Retinal pigment epithelial cell (primary cell): Measurements from ENCODE around the gene USP17L5.
"Not testable (repeated sequence)": the region's sequence is repeated elsewhere in the genome, so short reads cannot be mapped to it uniquely, and the experiment has no call there.

ENCODE experiments used
- DNase-seq: peaks from one replicate; pipeline ENCODE4 v3.0.0-alpha.2; 2010; ENCODE audit warnings: low read depth
- H3K4me3 ChIP-seq: 2 replicates; pipeline ENCODE4 v1.5.1; 2011; ENCODE audit warnings: mild to moderate bottlenecking, low read length, control low read depth, moderate library complexity
- CTCF ChIP-seq: conservative IDR thresholded peaks from 2 replicates; pipeline ENCODE4 v1.5.1; 2011; ENCODE audit warnings: low read depth, low read length, control low read depth, inconsistent platforms

USP17L5 gene

GRCh38 chr4:9339103-9339502, at the start of gene USP17L5:
Gene USP17L5, plus strand, starts transcription at chr4:9339403. Its CDS starts 0 bp downstream, at chr4:9339403.
- not testable (repeated sequence) for DNase-seq, H3K4me3 ChIP-seq

GRCh38 chr4:9324191-9324590, 15.0 kb upstream of the USP17L5 start:
- DNase-seq, H3K4me3 ChIP-seq: not testable (repeated sequence)

GRCh38 chr4:9324865-9325264, 14.3 kb upstream of the USP17L5 start, which contains the start of gene USP17L24:
Gene USP17L24, plus strand, starts transcription at chr4:9325165. Its CDS starts 0 bp downstream, at chr4:9325165.
- not testable (repeated sequence) for H3K4me3 ChIP-seq, DNase-seq

- not testable (repeated sequence) for H3K4me3 ChIP-seq, DNase-seq
These were observed 9.6 kb upstream of the USP17L5 start, which contains the start of gene USP17L25 for GRCh38 chr4:9329611-9330010. Gene USP17L25, plus strand, starts transcription at chr4:9329911. Its CDS starts 0 bp downstream, at chr4:9329911.

- H3K4me3 ChIP-seq, DNase-seq: not testable (repeated sequence)
These were observed 4.8 kb upstream of the USP17L5 start, which contains the start of gene USP17L26 for GRCh38 chr4:9334358-9334757. Gene USP17L26, plus strand, starts transcription at chr4:9334658. Its CDS starts 0 bp downstream, at chr4:9334658.

- H3K4me3 ChIP-seq, DNase-seq: not testable (repeated sequence)
These were observed 4.6 kb downstream of the USP17L5 start, which contains the start of gene USP17L27 for GRCh38 chr4:9343848-9344247. Gene USP17L27, plus strand, starts transcription at chr4:9344148. Its CDS starts 0 bp downstream, at chr4:9344148.

- not testable (repeated sequence) for H3K4me3 ChIP-seq, DNase-seq
These were observed 9.4 kb downstream of the USP17L5 start, which contains the start of gene USP17L28 for GRCh38 chr4:9348593-9348992. Gene USP17L28, plus strand, starts transcription at chr4:9348893. Its CDS starts 0 bp downstream, at chr4:9348893.

GRCh38 chr4:9350866-9351265, 11.7 kb downstream of the USP17L5 start:
- not testable (repeated sequence) for DNase-seq

GRCh38 chr4:9353338-9353737, 14.1 kb downstream of the USP17L5 start, which contains the start of gene USP17L29:
Gene USP17L29, plus strand, starts transcription at chr4:9353638. Its CDS starts 0 bp downstream, at chr4:9353638.
- not testable (repeated sequence) for H3K4me3 ChIP-seq, DNase-seq

More at GRCh38 chr4:9350866-9351265, 11.7 kb downstream of the USP17L5 start:
- H3K4me3 ChIP-seq, result not testable (repeated sequence)

GRCh38 chr4:9362829-9363228, 23.6 kb downstream of the USP17L5 start, which contains the start of gene USP17L30:
Gene USP17L30, plus strand, starts transcription at chr4:9363129. Its CDS starts 0 bp downstream, at chr4:9363129.
- not testable (repeated sequence) for DNase-seq, H3K4me3 ChIP-seq

GRCh38 chr4:9379881-9380280, 40.7 kb downstream of the USP17L5 start:
- DNase-seq, H3K4me3 ChIP-seq: not testable (repeated sequence)

- TF ChIP-seq CTCF, result peak; percentile 22
- DNase-seq, result not testable (repeated sequence)
- H3K4me3 ChIP-seq, result peak overlapping the region; percentile 21
These were observed 41.9 kb downstream of the USP17L5 start for GRCh38 chr4:9381012-9381534.

GRCh38 chr4:9384126-9384525, 44.9 kb downstream of the USP17L5 start:
- no peak for TF ChIP-seq CTCF
- no peak overlapping the region for H3K4me3 ChIP-seq
- DNase-seq, result no peak

GRCh38 chr4:9389001-9389400, 49.8 kb downstream of the USP17L5 start:
- H3K4me3 ChIP-seq, DNase-seq: not testable (repeated sequence)
